Epidermal melanocyte (primary cell): Measurements from ENCODE around the gene CSNK1G1.
"Not testable (repeated sequence)": the region's sequence is repeated elsewhere in the genome, so short reads cannot be mapped to it uniquely, and the experiment has no call there.

ENCODE experiments used
- DNase-seq: peaks from one replicate; pipeline ENCODE4 v3.0.0; 2011; ENCODE audit warnings: low spot score; ENCODE audit not compliant: insufficient read length

CSNK1G1 gene

DNA sequence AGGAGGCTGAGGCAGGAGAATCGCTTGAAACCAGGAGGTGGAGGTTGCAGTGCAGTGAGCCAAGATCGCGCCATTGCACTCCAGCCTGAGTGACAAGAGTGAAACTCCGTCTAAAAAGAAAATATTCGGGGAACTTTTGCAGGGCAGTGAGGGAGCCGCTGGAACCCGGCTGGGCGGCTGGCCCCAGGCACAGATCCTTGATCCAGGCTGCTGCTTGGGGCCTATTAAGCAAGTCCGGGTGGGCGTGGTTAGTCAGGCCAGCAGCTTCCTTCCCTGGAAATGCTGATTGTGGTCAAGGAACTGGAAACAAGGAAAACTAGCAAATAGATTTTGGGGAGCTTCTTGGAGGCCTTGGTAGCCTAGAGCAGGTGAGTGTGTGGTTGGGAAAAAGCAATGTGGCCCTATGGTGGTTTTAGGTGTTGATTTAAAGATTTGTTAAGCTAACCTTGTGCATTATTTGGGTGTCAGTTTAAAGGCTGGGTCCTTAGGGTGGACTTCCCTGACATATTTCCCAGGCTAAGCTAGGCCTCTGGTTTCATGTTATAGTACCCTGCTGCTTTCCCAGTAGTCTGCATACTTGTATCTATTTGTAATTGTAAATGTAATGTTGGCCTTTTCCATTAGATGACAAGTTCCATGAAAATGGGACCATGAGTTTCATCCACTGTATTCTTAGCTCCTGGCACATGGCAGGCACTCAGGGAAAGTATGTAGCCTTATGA, 222.2 kb downstream of the CSNK1G1 start:
- DNase-seq = no peak

DNA sequence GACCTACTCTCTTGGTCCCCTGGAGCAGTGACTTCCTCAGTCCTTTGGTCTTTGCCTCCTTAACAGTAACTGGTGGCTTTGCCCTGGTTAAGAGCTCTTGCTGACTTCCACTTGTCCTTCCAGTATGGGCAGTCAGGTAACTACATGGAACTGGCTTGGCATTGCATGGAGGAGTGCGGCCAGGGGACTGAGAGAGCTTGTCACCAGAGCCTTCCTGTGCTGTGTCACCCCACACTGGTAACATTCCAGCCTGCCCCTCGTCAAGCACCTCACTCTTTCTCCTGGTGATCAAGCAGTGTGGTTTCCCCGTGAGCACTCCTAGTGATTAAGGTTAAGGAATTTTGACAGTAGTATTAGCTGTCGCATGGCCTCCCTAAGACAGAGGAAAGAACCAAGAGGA, 223.8 kb downstream of the CSNK1G1 start:
- no peak for DNase-seq

DNA sequence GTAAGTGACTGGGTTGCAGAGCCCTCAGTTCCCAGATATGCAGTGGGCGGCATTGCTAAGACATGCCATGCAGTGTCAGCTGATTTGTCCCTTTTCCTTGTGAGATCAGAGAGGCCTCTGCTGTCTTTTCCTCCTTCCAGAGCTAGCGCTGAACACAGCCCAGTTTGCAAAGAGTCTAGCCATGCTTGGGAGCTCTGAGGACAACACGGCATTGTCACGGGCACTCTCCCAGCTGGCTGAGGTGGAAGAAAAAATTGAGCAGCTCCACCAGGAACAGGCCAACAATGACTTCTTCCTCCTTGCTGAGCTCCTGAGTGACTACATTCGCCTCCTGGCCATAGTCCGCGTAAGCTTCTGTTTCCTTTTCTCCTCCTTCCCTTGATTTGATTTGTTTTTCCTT, 224.4 kb downstream of the CSNK1G1 start:
- no peak for DNase-seq

DNA sequence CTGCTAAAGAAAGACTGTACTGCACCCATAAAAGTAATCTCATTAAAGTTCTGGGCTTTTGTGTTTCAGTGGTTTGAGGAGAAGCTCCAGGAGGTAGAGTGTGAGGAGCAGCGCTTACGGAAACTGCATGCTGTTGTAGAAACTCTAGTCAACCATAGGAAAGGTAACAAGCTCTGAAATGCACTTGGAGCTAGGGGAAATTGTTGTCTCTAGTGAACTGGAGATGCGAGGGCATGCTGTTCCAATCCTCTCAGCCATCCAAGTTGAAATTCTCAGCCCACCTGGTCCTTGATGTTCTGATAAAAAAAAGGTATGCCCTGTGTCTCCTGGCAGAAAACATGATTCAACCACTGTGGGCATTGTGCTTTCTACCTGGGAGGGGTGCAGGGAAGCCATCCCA, 225.8 kb downstream of the CSNK1G1 start:
- DNase-seq = no peak

DNA sequence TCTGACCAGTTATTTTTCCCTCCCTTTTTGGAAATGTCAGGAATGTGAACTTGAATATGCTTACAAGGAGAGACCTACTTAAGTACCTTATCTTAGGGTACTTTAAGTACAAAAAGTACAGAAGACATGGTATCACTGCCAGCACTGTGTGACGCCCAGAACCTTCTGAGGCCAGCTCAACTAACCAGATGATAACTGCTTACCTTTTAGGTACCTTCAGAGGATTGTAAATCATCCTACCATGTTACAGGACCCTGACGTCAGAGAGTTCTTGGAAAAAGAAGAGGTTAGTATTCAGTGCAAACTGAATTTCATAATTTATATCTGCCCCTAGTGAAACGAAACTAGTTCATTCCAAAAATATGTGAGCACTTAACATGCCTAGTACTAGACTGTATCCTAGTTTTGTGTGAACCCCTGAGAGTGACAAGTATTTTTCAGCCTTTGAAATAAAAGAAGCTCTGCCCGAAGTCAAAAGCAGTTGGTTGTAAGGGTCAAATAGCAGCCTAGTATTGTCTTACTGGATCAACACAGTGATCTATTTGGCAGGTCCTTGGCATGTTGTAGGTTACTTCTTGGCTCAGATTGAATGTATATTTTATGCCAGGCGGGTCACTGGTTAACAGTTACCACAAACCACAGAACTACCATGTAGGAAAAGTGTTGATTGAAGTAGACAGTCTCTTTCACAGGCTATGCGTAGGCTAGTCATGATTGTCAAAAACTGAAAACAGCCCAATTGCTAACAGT, 228.3 kb downstream of the CSNK1G1 start:
- DNase-seq = no peak

DNA sequence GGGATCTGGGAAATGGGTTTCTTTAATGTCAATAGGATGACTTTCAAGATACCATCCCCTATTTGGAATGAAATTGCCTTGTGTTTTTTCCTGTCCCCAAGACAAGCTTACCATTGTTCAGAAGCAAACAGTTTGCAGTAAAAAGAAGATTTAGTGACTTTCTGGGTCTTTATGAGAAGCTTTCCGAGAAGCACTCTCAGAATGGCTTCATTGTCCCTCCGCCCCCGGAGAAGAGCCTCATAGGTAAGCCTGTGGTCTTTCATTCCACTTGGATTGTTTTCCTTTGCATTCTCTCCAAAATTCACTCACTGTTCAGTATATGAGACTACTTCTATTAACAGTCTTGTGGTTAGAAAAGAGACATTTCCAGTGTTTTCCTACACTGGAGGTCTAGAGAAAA, 230.0 kb downstream of the CSNK1G1 start:
- DNase-seq = no peak

DNA sequence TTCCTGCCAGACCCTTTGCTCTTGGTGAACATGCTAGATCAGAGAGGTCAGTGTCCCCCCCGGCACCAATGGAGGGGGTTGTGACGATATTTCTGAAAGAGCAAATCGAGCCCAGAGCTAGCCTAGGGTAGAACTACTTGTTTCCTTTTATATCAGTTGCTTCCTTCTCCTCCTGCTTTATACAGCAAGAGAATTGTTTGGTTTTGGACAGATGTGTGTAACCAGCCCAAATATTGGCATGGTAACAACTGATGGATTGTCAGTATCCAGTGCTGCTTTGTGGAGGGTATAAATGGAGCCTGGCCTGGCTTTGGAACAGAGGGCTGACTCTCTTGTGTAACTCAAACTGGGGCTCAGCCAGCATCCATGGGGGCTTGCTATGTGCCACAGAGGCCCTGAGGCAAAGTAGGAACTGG, 233.0 kb downstream of the CSNK1G1 start:
- peak; percentile 30 for DNase-seq

DNA sequence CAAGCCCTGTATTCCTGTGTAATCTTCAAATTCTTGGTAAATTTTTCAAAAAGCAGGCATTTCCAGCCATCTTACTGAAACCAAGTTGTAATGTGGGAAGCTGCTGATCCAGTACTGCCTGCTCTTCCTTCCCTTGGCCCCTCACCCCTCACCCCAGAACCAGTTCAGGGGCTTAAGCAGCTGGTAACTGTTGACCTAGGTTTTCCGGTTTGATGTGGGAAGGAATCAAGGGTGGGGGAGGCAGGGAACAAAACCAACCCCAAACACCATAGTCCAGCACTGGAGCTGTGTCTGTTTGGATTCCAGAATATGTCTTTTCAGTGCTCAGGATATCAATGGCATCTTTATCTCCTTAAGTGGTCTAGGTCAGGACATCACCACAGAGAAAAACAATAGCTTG, 233.5 kb downstream of the CSNK1G1 start:
- no peak for DNase-seq

DNA sequence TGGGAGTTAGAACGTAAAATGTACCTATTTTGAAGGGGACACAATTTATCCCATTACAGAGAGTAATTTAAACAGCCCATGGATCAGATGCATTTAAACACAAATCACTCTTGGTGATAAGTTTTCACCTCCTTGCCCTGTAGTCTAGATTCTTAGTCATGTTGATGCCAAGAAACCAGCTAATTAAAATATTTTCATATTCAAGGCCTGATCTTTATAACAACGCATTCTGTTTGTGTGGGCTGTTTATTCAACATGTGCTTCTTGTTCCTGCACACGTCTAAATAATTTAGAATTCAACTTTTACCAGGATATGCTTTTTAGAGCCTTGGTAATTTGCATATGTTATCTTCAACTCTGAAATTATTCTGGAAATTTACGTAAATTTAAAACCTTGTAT, 234.4 kb downstream of the CSNK1G1 start:
- DNase-seq = no peak

DNA sequence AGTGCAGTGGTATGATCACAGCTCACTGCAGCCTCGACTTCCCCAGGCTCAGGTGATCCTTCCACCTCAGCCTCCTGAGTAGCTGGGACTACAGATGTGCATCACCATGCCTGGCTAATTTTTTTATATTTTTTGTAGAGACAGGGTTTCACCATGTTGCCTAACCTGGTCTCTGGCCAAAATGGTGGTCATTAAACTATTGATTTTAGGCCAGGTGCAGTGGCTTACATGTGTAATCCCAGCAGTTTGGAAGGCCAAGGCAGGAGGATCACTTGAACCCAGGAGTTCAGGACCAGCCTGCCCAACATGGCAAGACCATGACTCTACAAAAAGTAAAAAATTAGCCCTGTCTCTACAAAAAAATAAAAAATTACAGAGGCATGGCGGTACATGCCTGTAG, 235.7 kb downstream of the CSNK1G1 start:
- DNase-seq = not testable (repeated sequence)

DNA sequence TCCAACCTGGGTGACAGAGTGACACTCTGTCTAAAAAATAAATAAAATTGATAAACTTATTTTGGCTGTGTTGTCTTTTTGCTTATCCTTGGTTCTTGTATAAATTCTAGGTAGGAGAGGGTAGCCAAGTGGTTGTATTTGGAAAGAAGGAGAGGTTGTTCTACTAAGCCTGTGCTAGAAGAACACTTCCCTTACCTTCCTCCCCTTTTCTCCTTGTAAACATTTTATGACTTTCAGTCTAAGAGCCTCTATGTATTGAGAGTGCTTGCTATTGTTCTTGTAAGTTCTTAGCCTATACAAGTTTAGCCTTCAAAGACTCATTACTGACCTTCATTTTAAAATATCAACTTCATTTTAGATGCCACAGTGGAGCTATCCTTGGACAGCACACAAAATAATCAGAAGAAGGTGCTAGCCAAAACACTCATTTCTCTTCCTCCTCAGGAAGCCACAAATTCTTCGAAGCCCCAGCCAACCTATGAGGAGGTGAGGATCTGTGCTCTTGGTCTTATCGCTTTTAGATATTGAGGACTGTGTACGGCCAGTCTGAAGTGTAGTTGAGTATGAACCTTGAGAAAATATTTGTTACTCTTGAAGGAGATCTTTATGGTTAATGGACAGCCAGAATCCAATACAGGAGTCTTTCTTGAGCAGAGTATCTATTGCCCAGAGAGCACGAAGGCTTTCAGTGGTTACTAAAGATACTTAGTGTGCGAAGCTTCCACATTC, 238.1 kb downstream of the CSNK1G1 start:
- DNase-seq = no peak
